ENCODE measurements around the gene PCDHGB6. TPM values are rescaled to one million over a fixed set of nuclear protein-coding genes. Genes with fewer than 3 reads are reported as not detected.
"Not testable (repeated sequence)": the region's sequence is repeated elsewhere in the genome, so short reads cannot be mapped to it uniquely, and the experiment has no call there.

The PCDHGB6 gene
- polyA plus RNA-seq (2012; ENCODE audit: insufficient read depth, insufficient read length): 0.21 TPM

DNA sequence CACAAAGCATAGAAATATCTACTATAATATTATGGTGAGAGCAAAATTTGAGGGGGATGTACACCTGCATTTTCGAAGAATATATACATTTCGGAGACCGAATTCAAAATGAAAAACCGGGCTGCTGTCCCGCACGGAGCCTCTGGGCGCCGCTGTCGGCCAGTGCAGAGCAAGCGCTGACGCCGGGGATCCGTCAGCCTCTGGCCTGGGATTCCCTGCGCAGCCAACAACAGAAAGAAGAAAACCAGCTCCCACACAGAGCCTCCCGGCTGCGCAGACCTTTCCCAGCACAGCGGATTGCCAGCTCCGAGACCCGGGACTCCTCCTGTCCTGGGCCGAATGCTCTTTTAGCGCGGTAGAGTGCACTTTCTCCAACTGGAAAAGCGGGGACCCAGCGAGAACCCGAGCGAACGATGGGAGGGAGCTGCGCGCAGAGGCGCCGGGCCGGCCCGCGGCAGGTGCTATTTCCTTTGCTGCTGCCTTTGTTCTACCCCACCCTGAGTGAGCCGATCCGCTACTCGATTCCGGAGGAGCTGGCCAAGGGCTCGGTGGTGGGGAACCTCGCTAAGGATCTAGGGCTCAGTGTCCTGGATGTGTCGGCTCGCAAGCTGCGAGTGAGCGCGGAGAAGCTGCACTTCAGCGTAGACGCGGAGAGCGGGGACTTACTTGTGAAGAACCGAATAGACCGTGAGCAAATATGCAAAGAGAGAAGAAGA is at the start of gene PCDHGB6:
Gene PCDHGB6, plus strand, starts transcription at position 232 of the 716 bp plus-strand sequence. Its CDS starts 182 bp downstream, at position 414.
- peak within 1 kb of the TSS; percentile 48 for H3K4me3 ChIP-seq (ENCODE audit: low read length)
- DNase-seq (ENCODE audit: low read depth, low spot score): not testable (repeated sequence)

DNA sequence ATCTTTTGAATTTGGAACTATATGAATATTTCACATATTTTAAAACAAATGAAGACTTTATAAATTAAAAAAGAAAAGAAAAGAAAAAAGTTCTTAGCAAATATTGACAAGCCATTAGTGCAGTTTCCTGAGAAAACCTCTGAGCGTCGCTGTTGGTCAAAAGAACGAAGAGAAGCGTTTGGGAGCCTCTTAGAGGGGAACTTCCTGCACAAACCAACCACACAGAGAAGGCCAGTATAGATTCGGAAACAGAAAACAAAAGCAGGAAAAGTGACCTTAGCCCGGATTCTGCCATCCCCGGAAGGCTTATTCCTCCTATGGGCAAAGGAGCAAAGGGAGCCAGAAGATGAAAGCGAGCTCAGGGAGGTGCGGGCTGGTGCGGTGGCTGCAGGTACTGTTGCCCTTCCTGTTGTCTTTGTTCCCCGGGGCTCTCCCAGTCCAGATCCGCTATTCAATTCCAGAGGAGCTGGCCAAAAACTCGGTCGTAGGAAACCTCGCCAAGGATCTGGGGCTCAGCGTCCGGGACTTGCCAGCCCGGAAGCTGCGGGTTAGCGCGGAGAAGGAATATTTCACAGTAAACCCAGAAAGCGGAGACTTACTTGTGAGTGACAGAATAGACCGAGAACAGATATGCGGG is 47.9 kb upstream of the PCDHGB6 start, which contains the start of gene PCDHGB2:
Gene PCDHGB2, plus strand, starts transcription at position 205 of the 637 bp plus-strand sequence. Its CDS starts 142 bp downstream, at position 347.
- no peak within 1 kb of the TSS for H3K4me3 ChIP-seq (ENCODE audit: low read length)
- peak; percentile 24 for DNase-seq (ENCODE audit: low read depth, low spot score)

DNA sequence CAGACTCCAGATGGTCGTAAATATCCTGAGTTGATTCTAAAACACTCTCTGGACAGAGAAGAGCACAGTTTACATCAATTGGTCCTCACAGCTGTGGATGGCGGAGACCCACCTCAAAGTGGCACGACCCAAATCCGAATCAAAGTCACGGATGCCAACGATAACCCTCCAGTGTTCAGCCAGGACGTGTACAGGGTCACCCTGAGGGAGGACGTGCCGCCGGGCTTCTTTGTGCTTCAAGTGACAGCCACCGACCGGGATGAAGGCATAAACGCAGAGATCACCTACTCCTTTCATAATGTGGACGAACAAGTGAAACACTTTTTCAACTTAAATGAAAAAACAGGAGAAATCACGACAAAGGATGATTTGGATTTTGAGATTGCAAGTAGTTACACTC is 47.1 kb upstream of the PCDHGB6 start:
- DNase-seq (ENCODE audit: low read depth, low spot score): no peak
- no peak overlapping the region for H3K4me3 ChIP-seq (ENCODE audit: low read length)

DNA sequence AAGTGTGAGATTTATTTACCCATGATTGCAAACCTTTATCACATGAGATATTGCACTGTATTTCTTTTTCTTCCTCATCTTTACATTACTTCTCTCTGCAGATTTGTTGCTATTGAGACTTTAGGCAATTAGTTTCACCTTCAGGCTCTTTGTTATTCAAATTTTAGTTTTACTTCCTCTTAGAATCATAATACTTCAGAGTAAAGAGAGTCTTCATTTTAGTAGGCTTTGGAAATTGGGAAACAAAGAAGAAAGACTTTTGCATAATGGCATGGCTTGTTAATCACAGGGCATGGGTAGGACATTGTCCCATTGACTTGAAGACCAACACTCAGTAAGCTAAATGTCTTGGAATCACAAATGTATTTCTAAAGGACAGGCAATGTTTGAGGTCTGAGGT is 45.1 kb upstream of the PCDHGB6 start:
- DNase-seq (ENCODE audit: low read depth, low spot score): no peak

DNA sequence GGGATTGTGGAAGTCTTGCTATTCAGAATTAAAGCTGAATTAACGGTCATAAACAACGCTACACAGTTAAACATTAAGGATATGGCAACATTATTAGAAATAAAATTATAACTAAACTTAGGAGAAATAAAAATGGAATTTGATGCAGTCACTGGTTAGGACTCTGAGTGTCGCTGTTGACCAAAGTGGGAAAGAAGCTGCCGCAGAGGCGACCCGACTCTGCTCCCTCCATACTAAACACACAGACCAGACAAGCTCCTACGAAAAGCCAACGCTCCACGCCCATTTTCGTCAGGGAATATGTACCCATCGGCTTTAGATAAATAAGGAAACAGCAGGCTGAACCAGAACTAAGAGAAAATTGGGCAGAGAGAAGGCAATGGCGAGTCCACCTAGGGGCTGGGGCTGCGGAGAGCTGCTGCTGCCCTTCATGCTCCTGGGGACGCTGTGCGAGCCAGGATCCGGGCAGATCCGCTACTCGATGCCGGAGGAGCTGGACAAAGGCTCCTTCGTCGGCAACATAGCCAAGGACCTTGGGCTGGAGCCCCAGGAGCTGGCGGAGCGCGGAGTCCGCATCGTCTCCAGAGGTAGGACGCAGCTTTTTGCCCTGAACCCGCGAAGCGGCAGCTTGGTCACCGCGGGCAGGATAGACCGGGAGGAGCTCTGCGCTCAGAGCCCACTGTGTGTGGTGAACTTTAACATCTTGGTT is 43.7 kb upstream of the PCDHGB6 start, which contains the start of gene PCDHGA5:
Gene PCDHGA5, plus strand, starts transcription at position 211 of the 709 bp plus-strand sequence. Its CDS starts 169 bp downstream, at position 380.
- DNase-seq (ENCODE audit: low read depth, low spot score): no peak
- no peak within 1 kb of the TSS for H3K4me3 ChIP-seq (ENCODE audit: low read length)

More for the DNA sequence above, 45.1 kb upstream of the PCDHGB6 start:
- H3K4me3 ChIP-seq (ENCODE audit: low read length): no peak overlapping the region

DNA sequence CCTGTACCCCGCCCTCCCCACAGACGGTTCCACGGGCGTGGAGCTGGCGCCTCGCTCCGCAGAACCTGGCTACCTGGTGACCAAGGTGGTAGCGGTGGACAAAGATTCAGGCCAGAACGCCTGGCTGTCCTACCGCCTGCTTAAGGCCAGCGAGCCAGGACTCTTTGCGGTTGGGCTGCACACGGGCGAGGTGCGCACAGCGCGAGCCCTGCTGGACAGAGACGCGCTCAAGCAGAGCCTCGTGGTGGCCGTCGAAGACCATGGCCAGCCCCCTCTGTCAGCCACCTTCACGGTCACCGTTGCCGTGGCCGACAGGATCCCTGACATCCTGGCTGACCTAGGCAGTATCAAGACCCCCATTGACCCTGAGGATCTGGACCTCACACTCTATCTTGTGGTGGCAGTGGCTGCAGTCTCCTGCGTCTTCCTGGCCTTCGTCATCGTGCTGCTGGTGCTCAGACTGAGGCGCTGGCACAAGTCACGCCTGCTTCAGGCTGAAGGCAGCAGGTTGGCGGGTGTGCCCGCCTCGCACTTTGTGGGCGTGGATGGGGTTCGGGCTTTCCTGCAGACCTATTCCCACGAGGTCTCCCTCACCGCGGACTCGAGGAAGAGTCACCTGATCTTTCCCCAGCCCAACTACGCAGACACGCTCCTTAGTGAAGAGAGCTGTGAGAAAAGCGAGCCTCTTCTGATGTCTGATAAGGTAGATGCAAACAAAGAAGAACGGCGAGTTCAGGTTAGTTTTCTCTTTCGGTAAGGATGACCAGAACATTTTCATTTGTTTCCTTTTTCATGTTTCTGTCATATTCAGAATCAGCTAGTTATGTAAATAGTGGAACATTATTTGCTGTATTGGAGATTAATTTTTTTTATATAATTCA is 41.6 kb upstream of the PCDHGB6 start:
- H3K4me3 ChIP-seq (ENCODE audit: low read length): no peak overlapping the region
- DNase-seq (ENCODE audit: low read depth, low spot score): no peak

DNA sequence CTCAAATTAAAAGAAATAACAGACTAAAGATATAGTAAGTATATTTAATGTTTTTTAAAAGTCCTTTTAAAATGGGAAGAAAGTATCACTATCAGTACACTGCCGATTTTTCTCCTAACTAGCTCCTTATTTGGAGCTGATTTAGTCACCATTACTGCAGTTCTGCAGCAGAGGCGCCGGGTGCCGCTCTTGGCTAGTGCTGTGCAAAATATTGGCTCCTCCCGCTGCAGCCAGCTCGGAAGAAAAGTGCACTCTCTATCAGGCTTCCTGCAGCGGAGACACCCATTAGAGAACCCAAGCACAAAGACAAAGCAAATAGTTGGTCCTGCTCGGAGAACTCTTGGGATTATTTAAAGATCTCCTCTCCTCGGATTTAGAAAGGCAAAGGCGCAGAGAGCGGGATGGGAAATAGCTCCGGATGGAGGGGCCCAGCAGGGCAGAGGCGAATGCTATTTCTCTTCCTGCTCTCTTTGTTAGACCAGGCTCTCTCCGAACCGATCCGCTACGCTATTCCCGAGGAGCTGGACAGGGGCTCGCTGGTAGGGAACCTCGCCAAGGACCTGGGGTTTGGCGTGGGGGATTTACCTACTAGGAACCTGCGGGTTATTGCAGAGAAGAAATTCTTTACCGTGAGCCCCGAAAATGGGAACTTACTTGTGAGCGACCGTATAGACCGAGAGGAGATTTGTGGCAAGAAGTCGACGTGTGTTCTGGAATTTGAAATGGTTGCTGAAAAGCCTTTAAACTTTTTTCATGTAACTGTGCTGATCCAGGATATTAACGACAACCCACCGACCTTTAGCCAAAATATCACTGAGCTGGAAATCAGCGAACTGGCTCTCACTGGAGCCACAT is 37.6 kb upstream of the PCDHGB6 start, which contains the start of gene PCDHGB3:
Gene PCDHGB3, plus strand, starts transcription at position 249 of the 855 bp plus-strand sequence. Its CDS starts 153 bp downstream, at position 402.
- DNase-seq (ENCODE audit: low read depth, low spot score): no peak
- no peak within 1 kb of the TSS for H3K4me3 ChIP-seq (ENCODE audit: low read length)

DNA sequence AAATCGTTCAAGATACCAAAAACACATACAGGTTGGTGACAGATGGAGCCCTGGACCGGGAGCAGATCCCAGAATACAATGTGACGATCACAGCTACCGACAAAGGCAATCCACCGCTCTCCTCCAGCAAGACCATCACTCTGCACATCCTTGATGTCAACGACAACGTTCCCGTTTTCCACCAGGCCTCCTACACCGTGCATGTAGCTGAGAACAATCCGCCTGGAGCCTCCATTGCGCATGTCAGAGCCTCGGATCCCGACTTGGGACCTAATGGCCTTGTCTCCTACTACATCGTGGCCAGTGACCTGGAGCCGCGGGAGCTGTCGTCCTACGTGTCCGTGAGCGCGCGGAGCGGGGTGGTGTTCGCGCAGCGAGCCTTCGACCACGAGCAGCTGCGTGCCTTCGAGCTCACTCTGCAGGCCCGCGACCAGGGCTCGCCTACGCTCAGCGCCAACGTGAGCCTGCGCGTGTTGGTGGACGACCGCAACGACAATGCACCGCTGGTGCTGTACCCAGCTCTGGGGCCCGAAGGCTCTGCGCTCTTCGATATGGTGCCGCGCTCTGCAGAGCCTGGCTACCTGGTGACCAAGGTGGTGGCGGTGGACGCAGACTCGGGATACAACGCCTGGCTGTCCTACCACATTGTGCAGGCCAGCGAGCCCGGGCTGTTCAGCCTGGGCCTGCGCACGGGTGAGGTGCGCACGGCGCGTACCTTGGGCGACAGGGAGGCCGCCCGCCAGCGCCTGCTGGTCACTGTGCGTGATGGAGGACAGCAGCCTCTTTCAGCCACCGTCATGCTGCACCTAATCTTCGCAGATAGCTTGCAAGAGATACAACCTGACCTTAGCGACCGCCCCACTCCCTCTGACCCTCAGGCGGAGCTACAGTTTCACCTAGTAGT is 36.0 kb upstream of the PCDHGB6 start:
- no peak for DNase-seq (ENCODE audit: low read depth, low spot score)
- no peak overlapping the region for H3K4me3 ChIP-seq (ENCODE audit: low read length)

DNA sequence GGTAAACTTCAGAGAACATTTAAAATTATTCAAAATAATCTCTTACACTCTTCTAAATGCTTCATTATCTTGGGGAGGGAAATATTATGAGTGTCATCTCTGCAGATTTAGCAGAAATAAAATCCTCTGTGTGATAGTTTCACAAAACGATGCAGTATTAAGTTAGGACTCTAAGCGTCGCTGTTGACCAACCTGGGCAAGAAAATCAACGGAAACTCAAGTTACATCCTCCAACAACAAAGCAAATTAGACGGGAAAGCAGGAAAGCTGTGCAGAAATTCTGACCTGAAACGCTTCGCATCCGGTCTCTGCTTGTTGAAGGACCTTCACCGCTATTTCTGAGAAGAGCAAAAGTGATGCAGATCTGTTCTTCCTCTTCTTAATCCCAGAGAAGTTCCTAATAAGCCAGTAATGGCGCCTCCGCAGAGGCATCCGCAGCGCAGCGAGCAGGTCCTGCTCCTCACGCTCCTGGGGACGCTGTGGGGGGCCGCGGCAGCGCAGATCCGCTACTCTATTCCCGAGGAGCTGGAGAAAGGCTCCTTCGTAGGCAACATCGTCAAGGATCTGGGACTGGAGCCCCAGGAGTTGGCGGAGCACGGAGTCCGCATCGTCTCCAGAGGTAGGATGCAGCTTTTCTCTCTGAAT is 34.0 kb upstream of the PCDHGB6 start, which contains the start of gene PCDHGA6:
Gene PCDHGA6, plus strand, starts transcription at position 219 of the 645 bp plus-strand sequence. Its CDS starts 193 bp downstream, at position 412.
- no peak for DNase-seq (ENCODE audit: low read depth, low spot score)
- H3K4me3 ChIP-seq (ENCODE audit: low read length): no peak within 1 kb of the TSS

DNA sequence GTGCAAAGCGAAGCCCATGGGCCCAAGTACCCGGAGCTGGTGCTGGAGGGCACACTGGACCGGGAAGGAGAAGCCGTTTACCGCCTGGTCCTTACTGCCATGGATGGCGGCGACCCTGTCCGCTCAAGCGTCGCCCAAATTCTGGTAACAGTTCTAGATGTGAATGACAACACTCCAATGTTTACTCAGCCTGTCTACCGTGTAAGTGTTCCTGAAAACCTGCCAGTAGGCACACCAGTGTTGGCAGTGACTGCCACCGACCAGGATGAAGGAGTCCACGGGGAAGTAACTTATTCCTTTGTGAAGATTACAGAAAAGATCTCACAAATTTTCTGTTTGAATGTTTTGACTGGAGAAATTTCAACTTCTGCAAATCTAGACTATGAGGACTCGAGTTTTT is 33.2 kb upstream of the PCDHGB6 start:
- H3K4me3 ChIP-seq (ENCODE audit: low read length): no peak overlapping the region
- no peak for DNase-seq (ENCODE audit: low read depth, low spot score)

DNA sequence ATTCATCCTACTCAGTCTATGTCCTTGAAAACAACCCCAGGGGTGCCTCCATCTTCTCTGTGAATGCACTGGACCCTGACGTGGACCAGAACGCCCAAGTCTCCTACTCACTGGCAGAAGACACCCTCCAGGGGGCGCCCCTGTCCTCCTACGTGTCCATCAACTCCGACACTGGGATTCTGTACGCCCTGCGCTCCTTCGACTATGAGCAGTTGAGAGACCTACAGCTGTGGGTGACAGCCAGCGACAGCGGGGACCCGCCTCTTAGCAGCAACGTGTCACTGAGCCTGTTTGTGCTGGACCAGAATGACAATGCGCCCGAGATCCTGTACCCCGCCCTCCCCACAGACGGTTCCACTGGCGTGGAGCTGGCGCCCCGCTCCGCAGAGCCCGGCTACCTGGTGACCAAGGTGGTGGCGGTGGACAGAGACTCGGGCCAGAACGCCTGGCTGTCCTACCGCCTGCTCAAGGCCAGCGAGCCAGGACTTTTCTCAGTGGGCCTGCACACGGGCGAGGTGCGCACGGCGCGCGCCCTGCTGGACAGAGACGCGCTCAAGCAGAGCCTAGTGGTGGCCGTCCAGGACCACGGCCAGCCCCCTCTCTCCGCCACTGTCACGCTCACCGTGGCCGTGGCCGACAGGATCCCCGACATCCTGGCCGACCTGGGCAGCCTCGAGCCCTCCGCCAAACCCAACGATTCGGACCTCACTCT is 32.2 kb upstream of the PCDHGB6 start:
- H3K4me3 ChIP-seq (ENCODE audit: low read length); DNase-seq (ENCODE audit: low read depth, low spot score): not testable (repeated sequence)

DNA sequence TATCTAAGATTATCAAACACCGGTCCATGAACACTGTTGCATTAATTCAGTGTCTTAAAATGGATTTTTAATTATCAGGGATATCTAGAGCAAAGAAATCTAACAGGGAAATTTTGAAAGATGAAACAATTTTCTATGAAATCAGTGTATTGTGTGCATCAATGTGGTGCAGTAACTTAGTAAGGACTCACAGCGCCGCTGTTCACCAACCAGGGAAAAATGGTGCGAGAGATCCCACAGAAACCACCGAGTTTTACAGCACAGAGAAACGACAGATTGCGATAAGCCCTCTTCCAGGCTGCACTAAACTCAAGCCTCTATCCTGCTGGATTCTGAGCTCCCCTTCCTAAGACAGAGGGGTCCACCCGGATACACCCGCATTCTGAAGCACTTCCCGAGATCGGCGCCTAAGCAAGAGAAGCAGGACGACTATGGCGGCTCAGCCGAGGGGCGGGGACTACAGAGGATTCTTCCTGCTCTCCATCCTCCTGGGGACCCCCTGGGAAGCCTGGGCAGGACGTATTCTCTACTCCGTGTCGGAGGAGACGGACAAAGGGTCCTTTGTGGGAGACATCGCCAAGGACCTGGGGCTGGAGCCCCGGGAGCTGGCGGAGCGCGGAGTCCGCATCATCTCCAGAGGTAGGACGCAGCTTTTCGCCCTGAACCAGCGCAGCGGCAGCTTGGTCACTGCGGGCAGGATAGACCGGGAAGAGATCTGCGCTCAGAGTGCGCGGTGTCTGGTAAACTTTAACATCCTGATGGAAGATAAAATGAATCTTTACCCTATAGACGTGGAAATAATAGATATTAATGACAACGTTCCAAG is 25.1 kb upstream of the PCDHGB6 start, which contains the start of gene PCDHGA7:
Gene PCDHGA7, plus strand, starts transcription at position 274 of the 826 bp plus-strand sequence. Its CDS starts 158 bp downstream, at position 432.
- H3K4me3 ChIP-seq (ENCODE audit: low read length): no peak within 1 kb of the TSS
- DNase-seq (ENCODE audit: low read depth, low spot score): no peak

DNA sequence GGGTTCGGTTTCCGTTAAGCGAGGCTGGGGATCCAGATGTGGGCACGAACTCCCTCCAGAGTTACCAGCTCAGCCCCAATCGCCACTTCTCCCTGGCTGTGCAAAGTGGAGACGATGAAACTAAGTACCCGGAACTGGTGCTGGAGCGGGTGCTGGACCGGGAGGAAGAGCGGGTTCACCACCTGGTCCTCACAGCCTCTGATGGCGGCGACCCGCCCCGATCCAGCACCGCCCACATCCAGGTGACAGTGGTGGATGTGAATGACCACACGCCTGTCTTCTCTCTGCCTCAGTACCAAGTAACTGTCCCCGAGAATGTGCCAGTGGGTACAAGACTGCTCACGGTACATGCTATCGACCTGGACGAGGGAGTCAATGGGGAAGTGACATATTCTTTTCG is 24.5 kb upstream of the PCDHGB6 start:
- no peak for DNase-seq (ENCODE audit: low read depth, low spot score)
- H3K4me3 ChIP-seq (ENCODE audit: low read length): no peak overlapping the region

DNA sequence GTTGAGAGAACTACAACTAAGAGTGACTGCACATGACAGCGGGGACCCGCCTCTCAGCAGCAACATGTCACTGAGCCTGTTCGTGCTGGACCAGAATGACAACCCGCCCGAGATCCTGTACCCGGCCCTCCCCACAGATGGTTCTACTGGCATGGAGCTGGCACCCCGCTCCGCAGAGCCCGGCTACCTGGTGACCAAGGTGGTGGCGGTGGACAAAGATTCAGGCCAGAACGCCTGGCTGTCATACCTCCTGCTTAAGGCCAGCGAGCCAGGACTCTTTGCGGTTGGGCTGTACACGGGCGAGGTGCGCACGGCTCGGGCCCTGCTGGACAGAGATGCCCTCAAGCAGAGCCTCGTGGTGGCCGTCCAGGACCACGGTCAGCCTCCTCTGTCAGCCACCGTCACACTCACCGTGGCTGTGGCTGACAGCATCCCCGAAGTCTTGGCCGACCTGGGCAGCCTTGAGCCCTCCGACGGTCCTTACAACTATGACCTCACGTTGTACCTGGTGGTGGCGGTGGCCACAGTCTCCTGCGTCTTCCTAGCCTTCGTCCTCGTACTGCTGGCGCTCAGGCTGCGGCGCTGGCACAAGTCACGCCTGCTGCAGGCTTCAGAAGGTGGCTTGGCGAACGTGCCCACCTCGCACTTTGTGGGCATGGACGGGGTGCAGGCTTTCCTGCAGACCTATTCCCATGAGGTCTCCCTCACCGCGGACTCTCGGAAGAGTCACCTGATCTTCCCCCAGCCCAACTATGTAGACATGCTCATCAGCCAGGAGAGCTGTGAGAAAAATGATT is 23.2 kb upstream of the PCDHGB6 start:
- DNase-seq (ENCODE audit: low read depth, low spot score): no peak
- no peak overlapping the region for H3K4me3 ChIP-seq (ENCODE audit: low read length)

Measured in Jurkat, Clone E6-1 (cell line).